HFF-Myc (cell line): Measurements from ENCODE around the gene SOX5.

Experiments
- DNase-seq: peaks from one replicate; pipeline ENCODE4 v3.0.0-alpha.2; 2011; ENCODE audit warnings: low read depth; ENCODE audit errors: extremely low read depth
- H3K4me3 ChIP-seq: replicated peaks from 2 replicates; pipeline ENCODE4 v1.5.1; 2011; ENCODE audit warnings: low read depth, mild to moderate bottlenecking, control low read depth, low read length
- CTCF ChIP-seq: IDR thresholded peaks from 2 replicates; pipeline ENCODE4 v1.5.1; 2012; ENCODE audit warnings: mild to moderate bottlenecking, low read depth, low read length, control low read depth; ENCODE audit errors: missing control alignments

The SOX5 gene

DNA sequence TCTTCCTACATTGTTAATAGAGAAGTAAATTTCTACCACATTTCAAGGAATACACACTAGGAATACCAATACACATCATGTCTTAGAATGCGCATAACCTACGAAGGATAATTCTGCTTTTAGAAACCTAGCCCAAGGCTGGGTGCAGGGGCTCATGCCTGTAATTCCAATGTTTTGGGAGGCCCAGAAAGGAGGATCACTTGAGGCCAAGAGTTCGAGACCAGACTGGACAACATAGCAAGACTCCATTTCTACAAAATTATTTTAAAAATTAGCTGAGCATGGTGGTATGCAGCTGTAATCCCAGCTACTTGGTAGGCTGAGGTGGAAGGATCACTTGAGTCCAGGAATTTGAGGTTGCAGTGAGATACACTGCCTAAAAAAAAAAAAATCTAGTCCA, 206.9 kb downstream of the SOX5 start:
- no peak for DNase-seq
- TF ChIP-seq CTCF, result no peak

DNA sequence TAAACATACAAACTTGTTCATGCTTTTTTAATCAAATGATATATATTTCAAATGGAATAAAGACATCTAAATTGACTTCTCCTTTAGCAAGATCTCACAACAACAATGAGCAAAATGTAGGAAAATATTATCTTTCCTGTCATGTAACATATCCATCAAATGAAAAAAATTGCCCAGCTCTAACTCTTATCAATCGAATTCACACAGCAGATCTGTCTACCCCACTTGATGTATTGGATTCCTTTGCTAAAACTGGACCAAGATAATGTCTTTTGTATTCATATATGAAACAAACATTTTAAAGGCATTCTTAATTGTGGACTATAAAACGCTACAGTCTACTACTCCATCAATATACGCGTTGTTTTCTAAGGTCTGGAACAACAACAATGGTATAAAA, 218.0 kb downstream of the SOX5 start:
- TF ChIP-seq CTCF, result no peak
- no peak overlapping the region for H3K4me3 ChIP-seq
- no peak for DNase-seq

More for the DNA sequence above, 206.9 kb downstream of the SOX5 start:
- no peak overlapping the region for H3K4me3 ChIP-seq

GRCh38 chr12:23731035-23731434, 218.4 kb downstream of the SOX5 start:
- no peak for DNase-seq
- TF ChIP-seq CTCF, result no peak

DNA sequence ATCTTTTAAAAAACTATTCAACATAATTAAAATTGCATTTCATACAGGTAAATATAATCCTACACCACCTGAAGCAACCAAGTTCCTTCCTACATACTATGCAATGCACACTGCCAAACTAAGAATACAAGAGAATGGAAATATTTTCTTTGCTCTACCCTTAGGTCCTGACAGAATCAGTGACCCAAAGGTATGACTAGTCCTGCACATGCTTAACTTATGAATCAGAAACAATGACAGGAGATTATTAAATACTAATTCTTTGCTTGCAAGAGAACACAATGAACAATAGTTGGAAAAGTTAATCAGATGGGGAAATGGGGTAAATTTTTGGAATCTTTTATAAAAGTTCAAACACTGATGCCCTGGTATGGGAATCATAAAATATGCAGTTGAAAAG, 220.1 kb downstream of the SOX5 start:
- no peak for TF ChIP-seq CTCF
- DNase-seq, result no peak
- no peak overlapping the region for H3K4me3 ChIP-seq

More at GRCh38 chr12:23731035-23731434, 218.4 kb downstream of the SOX5 start:
- H3K4me3 ChIP-seq, result no peak overlapping the region

GRCh38 chr12:23726646-23727045, 222.8 kb downstream of the SOX5 start:
- no peak for DNase-seq
- no peak for TF ChIP-seq CTCF
- no peak overlapping the region for H3K4me3 ChIP-seq

- no peak overlapping the region for H3K4me3 ChIP-seq
- no peak for DNase-seq
- TF ChIP-seq CTCF, result no peak
Observed at GRCh38 chr12:23722655-23723054, 226.8 kb downstream of the SOX5 start.

DNA sequence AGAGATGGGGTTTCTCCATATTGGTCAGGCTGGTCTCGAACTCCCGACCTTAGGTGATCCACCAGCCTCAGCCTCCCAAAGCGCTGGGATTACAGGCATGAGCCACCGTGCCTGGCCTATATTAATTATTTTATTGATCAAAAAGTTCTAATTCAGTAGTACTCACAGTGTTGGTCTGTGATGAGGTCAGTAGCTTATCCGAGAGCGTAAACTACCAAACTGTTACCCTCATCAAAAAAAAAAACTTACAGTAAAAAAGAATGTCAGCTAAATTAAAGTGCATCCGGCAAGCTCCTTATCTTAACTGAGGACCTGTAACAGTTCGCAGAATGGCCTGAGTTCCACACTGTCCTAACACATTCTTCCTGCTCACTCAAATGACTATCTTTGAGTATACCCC, 228.2 kb downstream of the SOX5 start:
- DNase-seq, result no peak

More for the DNA sequence above, 228.2 kb downstream of the SOX5 start:
- H3K4me3 ChIP-seq, result no peak overlapping the region
- no peak for TF ChIP-seq CTCF
